HCEC 1CT (cell line): ENCODE measurements around the gene DHRS7B.
"Not testable (repeated sequence)": the region's sequence is repeated elsewhere in the genome, so short reads cannot be mapped to it uniquely, and the experiment has no call there.

ENCODE experiments used
- DNase-seq: peaks from one replicate; pipeline ENCODE4 v3.0.0-alpha.2; 2017

DHRS7B gene, protein sequence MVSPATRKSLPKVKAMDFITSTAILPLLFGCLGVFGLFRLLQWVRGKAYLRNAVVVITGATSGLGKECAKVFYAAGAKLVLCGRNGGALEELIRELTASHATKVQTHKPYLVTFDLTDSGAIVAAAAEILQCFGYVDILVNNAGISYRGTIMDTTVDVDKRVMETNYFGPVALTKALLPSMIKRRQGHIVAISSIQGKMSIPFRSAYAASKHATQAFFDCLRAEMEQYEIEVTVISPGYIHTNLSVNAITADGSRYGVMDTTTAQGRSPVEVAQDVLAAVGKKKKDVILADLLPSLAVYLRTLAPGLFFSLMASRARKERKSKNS

DNA sequence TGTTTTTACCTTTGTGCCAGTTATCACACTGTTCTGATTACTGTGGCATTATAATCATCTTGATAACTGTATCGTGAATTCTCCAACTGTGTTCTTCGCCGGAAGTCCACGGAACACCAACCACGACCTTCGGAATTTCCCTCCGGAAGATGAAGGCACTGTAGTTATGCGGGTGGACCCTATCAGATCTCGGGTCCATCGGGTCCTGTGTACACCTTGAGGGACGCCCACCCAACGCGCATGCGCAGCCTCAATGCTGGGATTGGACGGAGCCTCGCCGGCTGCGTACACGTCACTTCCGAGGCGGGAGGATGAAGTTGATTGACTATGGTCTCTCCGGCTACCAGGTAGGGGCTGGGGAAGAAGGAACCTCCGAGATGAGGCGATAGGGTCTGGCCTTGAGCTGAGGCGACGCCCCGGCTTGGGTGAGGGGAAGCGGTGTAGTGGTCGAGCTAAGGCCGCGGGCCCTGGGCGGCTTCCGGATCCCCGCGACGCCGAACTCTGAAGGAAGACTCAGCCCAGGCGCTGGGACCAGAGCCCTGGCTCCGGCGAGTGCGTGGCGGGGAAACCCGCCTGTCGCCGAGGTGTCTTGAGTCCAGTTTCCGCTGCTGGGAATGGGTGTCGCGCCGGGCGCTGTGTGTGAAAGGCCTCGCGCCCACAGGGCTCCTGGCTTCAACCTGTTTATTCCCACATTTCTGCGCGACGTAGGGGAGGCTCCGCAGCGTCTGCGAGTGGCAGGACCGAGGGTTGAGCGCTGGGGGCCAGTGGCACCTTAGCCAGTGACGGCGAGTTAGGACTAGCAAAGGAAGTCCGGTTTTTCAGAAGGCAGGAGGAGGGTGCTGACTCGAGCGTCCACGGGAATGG lies at the start of gene DHRS7B:
TSS of gene DHRS7B (plus strand) at position 320 of the 864 bp plus-strand sequence. CDS start at position 328, 8 bp downstream.
- DNase-seq, result peak; percentile 82

DNA sequence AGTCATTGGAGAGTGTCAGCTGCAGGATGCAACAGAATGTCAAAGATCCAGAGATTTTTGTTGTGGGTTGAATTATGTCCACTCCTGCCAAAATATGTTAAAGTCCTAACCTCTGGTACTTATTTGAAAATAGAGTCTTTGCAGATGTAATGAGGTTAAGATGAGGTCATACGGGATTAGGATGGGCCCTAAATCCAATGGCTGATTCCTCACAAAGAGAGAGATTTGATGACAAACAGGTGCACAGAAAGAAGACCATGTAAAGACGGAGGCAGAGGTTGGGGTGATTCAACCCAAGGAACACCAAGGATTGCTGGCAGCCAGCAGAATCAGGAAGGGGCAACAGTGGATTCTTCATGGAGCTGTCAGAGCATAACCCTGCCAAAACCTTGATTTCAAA lies 49.5 kb upstream of the DHRS7B start:
- DNase-seq, result no peak

DNA sequence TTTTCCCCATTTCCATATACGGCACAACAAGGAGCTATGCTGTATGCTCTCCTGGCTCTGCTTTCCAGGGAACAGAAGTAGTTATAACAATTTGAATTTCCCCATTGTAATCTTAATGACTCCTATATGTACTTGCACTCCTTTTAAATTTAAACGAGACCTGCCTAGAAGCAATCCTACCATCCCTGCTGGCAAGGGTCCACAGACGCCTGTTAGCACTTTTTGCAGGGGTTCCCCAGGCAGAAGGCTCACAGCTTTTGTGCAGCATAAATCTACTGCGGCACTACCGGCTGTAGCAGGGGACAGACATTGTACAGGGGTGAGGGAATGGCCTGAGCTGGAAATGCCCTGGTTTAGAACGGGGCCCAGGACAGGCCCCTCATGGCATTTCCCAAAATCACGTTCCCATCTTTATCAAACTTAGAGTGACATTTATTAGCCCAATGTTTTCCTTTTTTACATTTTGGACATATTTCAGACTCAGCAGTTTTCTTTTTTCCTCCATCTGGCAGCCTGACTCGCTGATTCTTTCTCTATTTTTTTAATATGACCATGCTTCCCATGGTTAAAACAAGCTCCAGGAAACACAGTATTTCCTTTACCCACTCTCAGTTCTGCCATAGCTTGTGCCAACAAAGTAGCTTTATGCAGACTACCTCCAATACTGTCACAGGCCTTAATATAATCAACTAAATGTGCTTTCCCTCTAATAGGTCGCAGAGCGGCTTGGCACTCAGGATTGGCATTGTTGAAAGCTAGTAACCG lies 48.6 kb upstream of the DHRS7B start:
- no peak for DNase-seq

DNA sequence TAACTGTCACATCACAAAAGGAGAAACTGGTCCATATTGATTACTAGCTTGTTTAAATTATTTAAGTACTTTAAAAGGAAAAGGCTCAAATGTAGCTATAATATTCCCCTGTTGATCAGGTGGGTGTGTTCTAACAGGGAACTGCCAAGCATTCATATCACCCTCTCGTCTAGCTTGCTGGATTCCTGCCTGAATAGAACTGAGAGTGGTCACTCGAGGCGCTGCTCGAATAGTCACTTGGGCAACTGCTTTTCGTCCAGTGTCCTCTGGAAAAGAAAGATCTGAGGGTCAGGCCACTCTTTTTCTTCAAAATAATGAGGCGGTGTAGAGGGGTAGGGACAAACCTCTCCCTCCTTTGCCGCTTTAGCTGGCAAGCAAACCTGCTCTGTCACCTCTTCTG lies 47.6 kb upstream of the DHRS7B start:
- DNase-seq, result no peak

DNA sequence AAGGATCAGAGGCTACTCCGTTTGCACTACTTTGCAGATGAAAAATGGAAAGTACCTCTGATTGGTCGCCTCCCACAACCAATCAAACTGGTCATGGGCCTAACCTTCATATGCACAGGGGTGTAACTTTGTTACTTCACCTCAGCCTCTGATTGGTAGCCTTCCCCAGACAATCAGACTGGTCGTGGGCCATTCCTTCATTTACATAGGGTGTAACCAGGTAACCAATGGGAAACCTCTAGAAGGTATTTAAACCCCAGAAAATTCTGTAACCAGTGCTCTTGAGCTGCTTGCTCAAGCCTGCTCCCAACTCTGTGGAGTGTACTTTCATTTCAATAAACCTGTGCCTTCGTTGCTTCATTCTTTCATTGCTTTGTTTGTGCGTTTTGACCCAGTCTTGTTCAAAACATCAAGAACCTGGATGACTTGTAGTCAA lies 44.7 kb upstream of the DHRS7B start:
- DNase-seq, result no peak

DNA sequence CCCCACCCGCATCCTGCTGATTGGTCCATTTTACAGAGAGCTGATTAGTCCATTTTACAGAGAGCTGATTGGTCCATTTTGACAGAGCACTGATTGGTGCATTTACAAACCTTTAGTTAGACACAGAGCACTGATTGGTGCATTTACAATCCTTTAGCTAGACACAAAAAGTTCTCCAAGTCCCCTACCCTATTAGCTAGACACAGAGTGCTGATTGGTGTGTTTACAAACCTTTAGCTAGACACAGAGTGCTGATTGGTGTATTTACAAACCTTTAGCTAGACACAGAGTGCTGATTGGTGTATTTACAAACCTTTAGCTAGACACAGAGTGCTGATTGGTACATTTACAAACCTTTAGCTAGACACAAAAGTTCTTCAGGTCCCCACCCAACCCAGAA lies 41.5 kb upstream of the DHRS7B start:
- not testable (repeated sequence) for DNase-seq

DNA sequence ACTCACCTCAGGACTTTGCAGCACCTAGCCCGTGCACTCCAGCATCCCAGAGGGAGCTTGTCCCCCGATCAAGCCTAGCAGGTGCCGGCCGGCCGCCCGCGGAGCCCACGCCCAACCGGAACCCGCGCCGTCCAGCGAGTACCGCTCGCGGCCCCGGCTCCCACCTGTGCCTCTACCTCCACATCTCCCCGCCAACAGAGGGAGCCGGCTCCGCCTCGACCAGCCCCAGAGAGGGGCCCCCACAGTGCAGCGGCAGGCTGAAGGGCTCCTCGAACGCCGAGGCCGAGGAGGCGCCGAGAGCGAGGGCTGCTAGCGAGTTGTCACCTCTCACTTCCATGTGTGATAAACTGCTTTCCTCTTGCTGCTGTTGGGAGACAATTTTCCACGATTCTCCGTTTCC lies 41.1 kb upstream of the DHRS7B start:
- no peak for DNase-seq

DNA sequence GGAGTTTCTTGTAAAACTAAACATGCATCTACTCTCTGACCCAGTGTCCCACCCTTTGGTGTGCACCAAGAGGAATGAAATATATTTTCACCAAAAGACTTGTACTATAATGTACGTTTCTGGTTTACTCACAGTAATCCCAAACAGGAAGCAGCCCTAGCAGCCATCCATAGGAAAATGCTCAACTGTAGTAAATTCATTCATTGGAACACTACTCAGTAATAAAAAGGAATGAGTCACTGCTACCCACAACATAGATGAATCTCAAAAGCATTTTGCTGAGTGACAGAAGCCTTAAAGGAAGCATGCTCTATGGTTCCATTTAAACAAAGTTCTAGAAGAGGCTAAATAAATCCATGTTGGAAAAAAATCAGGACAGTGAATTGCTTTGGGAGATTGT lies 37.6 kb upstream of the DHRS7B start:
- DNase-seq, result peak; percentile 70

DNA sequence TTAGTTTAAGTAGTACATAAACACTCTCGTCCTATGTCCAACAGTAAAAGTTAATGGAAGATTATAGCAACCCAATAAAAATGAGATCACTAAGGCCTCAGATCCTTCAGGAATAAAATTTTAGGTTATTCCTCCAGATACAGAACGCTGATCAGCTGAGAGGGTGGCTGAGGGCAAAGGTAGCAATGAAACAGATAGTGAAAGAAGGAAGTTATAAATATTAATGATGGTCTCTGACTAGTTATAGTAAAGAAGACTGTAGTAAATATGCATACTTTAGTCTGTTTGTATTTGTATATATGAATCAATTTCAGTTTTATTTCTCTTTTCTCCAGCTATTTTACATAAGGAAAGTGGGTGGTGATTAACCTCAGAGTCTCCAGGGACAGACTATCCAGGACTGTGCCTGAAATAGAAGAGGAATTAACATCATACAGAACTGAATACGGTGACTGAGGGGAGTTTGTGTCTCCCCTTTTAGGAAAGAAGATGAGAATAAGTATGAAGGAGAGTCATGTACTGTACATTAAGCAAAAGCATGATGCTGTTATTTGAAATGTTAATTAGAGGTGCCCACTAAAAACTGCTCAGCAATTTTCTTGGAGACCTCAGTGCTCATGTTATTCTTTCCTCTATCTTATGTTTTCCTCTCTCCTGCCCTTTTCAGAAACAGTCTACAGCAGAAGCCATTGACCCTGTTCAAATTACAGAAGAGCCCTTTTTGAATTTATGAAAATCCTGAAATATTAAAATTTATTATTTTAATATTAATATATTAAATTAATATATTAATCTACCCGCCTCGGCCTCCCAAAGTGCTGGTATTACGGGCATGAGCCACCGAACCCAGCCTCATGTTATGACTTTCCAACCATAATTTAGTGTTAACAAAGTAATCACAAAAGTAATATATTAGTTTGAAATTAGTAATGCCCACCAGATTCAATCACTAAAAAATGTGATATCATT lies 36.5 kb upstream of the DHRS7B start:
- no peak for DNase-seq

DNA sequence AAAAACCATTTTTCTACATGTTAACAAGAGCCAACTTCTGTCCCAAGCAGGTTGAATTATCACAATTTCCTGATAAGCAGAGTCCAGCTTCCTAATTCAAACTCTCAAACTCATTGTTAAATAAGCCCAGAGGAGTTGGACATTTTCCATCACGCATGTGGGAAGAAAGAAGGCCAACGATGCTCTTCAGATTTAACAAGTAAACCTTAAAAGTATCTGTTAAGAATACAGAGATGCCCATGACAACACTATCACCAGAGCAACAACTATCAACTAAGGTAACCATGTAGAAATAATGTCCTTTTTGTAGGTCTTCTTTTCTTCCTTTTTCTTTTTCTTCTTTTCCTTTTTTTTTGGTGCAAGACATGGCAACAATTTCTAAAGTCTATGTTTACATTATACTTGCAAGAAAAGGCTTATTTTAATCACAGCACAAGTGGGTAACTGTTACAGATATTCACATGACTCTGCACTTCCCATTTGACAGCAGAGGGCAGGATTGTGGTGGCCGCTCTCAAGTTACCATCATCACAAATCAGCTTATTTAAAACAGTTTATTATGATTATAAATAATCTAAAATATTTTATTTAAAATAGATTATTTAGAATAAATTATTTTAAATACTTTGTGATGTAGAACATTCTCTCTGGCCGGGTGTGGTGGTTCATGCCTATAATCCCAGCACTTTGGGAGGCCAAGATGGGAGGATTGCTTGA lies 35.7 kb upstream of the DHRS7B start:
- no peak for DNase-seq

DNA sequence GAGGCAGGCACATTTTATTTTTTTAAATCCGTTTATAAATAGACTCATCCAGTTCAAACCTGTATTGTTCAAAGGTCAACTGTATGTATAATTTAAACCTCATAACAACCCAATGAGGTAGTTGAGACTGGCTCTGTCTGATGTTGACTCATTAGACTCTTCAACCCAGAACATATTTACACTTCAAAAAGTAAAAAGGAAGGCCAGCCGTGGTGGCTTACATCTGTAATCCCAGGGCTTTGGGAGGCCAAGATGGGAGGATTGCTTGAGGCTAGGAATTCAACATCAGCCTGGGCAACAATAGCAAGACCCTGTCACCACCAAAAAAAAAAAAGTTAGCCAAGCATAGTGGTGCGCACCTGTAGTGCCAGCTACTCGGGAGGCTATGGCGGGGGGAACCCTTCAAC lies 32.5 kb upstream of the DHRS7B start:
- peak; percentile 11 for DNase-seq

DNA sequence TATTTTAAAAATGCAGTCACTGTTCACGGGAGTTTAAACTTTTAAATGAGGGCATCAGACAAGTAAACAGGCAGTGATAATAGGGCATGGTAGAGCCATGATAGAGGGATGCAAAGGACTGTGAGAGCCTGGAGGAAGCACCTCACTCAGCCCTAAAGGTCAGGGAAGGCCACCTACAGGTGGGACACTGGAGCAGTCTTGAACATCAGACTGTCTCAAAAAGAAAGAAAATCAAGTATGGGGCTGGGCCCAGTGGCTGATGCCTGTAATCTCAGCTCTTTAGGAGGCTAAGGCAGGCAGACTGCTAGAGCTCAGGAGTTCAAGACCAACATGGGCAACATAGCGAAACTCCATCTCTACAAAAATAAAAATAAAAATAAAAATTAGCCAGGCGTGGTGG lies 31.0 kb upstream of the DHRS7B start:
- DNase-seq, result no peak

DNA sequence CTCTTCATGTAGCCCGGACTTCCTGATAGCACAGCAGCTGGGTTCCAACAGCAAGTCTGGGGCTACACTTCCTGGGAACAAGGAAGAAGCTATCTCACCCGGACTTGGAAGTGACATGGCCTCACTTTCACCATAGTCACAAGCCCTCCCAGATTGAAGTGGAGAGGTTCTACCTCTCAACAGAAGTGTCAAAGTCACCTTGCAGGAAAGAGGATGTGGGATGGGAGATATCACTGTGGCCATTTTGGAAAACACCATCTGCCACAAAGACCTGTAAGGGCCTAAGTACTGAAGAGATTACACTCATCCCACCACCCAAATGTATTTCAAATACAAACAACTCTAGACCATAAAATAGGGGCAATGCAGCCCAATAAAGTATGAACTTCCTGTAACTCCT lies 29.9 kb upstream of the DHRS7B start:
- DNase-seq, result no peak

DNA sequence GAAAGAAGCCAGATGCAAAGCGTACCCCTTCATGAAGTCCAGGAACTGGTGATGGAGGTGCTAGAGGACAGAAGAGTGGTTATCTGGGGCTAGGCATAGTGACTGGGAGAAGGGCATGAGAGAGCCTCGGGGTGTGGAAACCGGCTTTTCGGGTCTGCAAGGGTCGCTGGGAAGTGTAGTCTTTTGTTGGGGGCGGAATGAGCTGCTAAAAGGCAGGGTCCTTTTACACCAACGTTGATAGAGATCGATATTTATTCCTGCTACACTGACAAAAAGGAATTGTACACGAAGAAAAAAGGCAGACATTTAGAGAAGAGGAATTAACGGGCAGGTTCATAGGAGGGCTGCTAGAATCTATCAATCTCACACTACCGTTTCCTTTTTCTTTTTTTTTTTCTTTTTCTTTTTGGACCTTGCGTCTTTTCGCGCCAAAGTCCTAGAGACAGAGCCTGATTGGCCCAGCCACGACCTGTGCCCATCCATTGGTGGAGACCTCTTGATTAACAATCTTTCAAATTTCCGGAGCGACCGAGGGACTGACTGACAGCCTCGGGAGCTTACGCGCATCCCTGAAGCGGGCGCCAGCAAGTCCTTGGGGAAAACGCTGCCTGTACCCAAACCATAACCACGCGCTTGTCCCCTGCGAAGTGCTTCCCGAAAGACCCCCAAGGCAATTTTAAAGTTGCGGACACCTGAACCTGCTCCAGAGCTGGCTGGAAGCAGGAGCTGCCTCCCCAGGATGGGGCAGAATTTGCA lies 27.7 kb upstream of the DHRS7B start:
- DNase-seq, result peak; percentile 86

DNA sequence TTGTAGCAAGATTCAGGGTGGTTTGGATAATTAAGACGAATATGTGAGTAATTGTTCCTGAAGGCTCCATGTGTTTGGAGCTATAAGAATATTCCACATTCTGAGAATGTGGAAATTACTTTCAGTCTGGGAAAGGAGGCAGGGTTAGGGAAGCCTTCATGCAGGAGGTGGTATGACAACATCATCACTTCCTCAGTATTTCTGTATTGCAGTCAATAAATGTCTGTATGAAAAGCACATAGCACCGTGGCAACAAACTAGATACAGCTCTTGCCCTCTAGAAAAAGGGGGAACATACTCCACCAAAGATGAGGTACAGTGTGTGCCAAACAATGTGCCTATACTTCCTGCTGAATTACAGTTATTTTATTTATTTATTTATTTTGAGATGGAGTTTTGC lies 26.1 kb upstream of the DHRS7B start:
- no peak for DNase-seq

DNA sequence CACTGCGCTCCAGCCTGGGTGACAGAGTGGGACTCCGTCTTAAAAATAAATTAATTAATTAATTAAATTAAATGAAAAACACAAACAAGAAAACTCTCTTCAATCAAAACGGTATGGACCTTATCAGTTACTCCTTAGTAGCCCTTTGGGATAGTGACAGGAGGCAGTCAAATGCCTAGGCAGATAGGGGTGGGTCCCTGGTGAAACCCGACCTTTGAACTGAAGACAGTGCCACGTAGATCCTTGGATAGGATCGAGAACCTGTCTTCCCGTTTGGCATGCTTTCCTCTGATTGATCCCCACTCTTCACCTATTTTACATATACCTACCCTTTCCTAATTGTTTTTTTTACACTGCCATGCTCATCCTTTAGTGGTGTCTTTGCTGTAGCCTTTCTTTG lies 22.2 kb upstream of the DHRS7B start:
- DNase-seq, result no peak

DNA sequence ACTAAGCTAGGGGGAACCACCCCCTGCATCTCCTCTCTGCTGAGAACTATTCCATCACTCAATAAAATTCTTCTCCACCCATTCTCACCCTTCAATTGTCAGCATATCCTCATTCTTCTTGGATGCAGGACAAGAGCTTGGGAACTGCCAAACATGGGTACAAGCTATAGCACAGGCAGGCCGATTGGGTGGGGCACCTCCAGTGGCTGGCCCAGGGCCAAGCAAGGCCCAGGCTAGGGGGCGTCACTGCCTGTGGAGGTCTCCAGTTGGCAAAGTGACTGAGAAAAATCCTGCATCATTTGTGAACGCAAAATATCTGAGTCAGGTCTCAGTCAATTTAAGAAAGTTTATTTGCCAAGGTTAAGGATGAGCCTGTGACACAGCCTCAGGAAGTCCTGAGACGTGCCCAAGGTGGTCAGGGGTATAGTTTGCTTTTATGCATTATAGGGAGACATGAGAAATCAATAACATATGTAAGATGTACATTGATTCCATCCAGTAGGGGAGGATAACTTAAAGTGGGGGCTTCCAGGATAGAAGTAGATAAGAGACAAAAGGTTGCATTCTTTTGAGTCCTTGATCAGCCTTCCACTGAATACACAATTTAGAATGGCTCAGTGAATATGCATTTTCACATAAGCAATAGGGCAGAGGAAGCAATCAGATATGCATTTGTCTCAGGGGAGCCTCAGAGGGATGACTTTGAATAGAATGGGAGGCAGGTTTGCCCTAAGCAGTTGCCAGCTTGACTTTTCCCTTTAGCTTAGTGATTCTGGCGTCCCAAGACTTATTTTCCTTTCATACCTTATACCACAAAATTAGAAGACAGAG lies 21.5 kb upstream of the DHRS7B start:
- no peak for DNase-seq

DNA sequence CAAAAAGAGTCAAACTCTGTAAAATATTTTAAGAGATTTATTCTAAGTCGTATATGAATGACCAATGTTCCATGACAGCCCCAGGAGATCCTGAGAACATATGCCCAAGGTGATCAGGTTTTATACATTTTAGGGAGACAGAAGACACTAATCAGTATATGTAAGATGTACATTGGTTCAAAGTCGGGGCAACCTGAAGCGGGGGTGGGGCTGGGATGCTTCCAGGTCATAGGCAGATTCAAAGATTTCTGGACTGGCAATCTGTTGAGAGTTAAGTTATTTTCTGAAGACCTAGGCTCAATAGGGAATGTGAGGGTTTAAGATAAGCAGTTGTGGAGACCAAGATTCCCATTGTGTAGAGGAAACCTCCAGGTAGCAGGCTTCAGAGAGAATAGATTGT lies 20.4 kb upstream of the DHRS7B start:
- DNase-seq, result no peak

DNA sequence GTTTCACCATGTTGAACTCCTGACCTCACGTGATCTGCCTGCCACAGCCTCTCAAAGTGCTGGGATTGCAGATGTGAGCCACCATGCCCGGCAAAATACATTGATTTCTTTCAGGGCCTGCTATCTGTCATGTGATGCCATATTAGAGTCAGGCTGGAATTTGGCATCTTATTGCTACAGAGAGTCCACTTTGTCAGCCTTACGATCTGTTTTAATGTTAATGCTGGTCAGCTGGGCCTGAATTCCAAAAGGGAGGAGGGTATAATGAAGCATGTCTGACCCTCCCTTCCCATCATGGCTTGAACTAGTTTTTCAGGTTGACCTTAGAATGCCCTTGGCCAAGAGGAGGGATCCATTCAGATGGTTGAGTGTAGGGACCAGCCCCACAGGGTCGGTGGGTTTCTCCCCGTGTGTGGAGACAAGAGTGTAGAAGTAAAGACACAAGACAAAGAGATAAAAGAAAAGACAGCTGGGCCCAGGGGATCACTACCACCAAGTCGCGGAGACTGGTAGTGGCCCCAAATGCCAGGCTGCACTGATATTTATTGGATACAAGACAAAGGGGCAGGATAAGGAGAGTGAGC lies 19.6 kb upstream of the DHRS7B start:
- not testable (repeated sequence) for DNase-seq
